Measurements from ENCODE around the gene ZNF705A.

GRCh38 chr12:8157484-8158198 is 826 bp downstream of the ZNF705A start:
- TF ChIP-seq CTCF (IDR thresholded peaks at IDR 0.05; ENCODE audit: low read depth, low read length, poor library complexity, severe bottlenecking) (no peak), EZH2phosphoT487 (IDR thresholded peaks at IDR 0.05; ENCODE audit: borderline replicate concordance, low read length) (no peak)
